GM18505 (cell line): ENCODE data around the gene S100A7A.

Experiments
- ATAC-seq: cut with Tn5 transposase; IDR thresholded peaks from one replicate; pipeline ENCODE4 v1.9.1; 2021; ENCODE audit not compliant: unreplicated experiment
- POLR2A ChIP-seq: IDR thresholded peaks from 4 replicates; pipeline ENCODE4 v1.6.1; 2011; ENCODE audit warnings: borderline replicate concordance; ENCODE audit not compliant: insufficient read depth, insufficient read length; ENCODE audit errors: extremely low read depth

S100A7A gene

GRCh38 chr1:153389401-153389800 is 26.9 kb upstream of the S100A7A start:
- no peak for ATAC-seq
- no peak for TF ChIP-seq POLR2A

- TF ChIP-seq POLR2A: no peak
- ATAC-seq: no peak
Observed at GRCh38 chr1:153389973-153390879, 26.1 kb upstream of the S100A7A start.

GRCh38 chr1:153390938-153391710 is 25.2 kb upstream of the S100A7A start, which contains the start of gene S100A8:
S100A8 (minus strand) TSS chr1:153391073; CDS start chr1:153390535, 538 bp downstream.
- no peak for ATAC-seq
- TF ChIP-seq POLR2A: no peak

- ATAC-seq: no peak
- TF ChIP-seq POLR2A: no peak
Observed at GRCh38 chr1:153392258-153392657, 24.1 kb upstream of the S100A7A start.

GRCh38 chr1:153392822-153393221 is 23.5 kb upstream of the S100A7A start:
- no peak for TF ChIP-seq POLR2A
- ATAC-seq: no peak

- TF ChIP-seq POLR2A: no peak
- no peak for ATAC-seq
Observed at GRCh38 chr1:153393926-153394325, 22.4 kb upstream of the S100A7A start.

GRCh38 chr1:153394391-153394790 is 21.9 kb upstream of the S100A7A start:
- ATAC-seq: no peak
- TF ChIP-seq POLR2A: no peak

GRCh38 chr1:153395136-153395685 is 21.1 kb upstream of the S100A7A start:
- no peak for ATAC-seq

GRCh38 chr1:153395776-153396175 is 20.5 kb upstream of the S100A7A start:
- ATAC-seq: no peak
- TF ChIP-seq POLR2A: no peak

More at GRCh38 chr1:153395136-153395685, 21.1 kb upstream of the S100A7A start:
- TF ChIP-seq POLR2A: no peak

- TF ChIP-seq POLR2A: no peak
- no peak for ATAC-seq
Observed at GRCh38 chr1:153396461-153396860, 19.9 kb upstream of the S100A7A start.

GRCh38 chr1:153397051-153397923 is 19.0 kb upstream of the S100A7A start:
- TF ChIP-seq POLR2A: no peak
- no peak for ATAC-seq

- TF ChIP-seq POLR2A: no peak
- ATAC-seq: no peak
Observed at GRCh38 chr1:153397924-153398651, 18.2 kb upstream of the S100A7A start.
